Measurements from ENCODE around the gene FLNC. TPM values are rescaled to one million over a fixed set of nuclear protein-coding genes. Genes with fewer than 3 reads are reported as not detected.

Gene FLNC
- total RNA-seq, 2 experiments from 2014 or later: 0.14 to 0.16 TPM

DNA sequence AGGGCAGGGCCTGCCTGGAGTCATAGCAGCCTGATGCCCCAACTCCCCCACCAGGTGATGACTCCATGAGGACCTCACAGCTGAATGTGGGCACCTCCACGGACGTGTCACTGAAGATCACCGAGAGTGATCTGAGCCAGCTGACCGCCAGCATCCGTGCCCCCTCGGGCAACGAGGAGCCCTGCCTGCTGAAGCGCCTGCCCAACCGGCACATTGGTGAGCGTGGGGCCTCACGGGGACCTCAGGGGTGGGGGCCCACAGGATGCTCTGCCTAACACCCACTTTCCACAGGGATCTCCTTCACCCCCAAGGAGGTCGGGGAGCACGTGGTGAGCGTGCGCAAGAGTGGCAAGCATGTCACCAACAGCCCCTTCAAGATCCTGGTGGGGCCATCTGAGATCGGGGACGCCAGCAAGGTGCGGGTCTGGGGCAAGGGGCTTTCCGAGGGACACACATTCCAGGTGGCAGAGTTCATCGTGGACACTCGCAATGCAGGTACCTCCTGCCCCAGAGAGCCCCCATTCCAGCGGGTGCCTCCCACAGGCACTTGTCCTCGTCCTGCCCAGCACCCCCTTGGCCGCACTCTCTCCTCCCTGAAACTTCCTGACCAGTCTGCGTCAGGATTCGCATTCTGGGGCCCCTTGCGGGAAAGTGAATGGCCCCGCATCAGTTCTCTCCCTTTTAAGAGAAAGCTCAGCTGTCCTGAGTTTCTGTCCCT, 22.5 kb downstream of the FLNC start:
- intact Hi-C loops (cut with micrococcal nuclease): no loop called here
- ChIA-PET POLR2A (no interaction called here), CTCF (no interaction called here)
- Mint-ChIP-seq H3K36me3 (ENCODE audit: low read depth) (no peaks in the 10 kb centered on the region), H3K4me1 (ENCODE audit: low read depth) (no peaks in the 10 kb centered on the region), H3K27me3 (no peaks in the 10 kb centered on the region), H3K4me3 (no peak overlapping the region), H3K9me3 (no peaks in the 10 kb centered on the region), H3K27ac (no peak overlapping the region)
- no peak for DNase-seq
- TF ChIP-seq, protein P1, sequence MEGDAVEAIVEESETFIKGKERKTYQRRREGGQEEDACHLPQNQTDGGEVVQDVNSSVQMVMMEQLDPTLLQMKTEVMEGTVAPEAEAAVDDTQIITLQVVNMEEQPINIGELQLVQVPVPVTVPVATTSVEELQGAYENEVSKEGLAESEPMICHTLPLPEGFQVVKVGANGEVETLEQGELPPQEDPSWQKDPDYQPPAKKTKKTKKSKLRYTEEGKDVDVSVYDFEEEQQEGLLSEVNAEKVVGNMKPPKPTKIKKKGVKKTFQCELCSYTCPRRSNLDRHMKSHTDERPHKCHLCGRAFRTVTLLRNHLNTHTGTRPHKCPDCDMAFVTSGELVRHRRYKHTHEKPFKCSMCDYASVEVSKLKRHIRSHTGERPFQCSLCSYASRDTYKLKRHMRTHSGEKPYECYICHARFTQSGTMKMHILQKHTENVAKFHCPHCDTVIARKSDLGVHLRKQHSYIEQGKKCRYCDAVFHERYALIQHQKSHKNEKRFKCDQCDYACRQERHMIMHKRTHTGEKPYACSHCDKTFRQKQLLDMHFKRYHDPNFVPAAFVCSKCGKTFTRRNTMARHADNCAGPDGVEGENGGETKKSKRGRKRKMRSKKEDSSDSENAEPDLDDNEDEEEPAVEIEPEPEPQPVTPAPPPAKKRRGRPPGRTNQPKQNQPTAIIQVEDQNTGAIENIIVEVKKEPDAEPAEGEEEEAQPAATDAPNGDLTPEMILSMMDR (IDR thresholded peaks at IDR 0.05): no peak
- no peak for ATAC-seq

DNA sequence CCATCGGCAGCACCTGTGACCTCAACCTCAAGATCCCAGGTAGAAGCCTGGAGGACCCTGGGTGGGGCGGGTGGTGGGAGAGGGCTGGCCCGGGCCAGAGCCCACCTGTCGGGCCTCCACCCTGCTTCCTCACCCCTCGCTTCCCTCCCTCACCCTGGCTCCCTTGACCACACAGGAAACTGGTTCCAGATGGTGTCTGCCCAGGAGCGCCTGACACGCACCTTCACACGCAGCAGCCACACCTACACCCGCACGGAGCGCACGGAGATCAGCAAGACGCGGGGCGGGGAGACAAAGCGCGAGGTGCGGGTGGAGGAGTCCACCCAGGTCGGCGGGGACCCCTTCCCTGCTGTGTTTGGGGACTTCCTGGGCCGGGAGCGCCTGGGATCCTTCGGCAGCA, 23.6 kb downstream of the FLNC start:
- no peak overlapping the region for H3K4me3 Mint-ChIP-seq
- TF ChIP-seq, protein P1 (IDR thresholded peaks at IDR 0.05): no peak
- ATAC-seq: no peak
- no peaks in the 10 kb centered on the region for H3K9me3 Mint-ChIP-seq
- ChIA-PET CTCF (no interaction called here), POLR2A (no interaction called here)
- H3K27me3 Mint-ChIP-seq: no peaks in the 10 kb centered on the region
- no peaks in the 10 kb centered on the region for H3K36me3 Mint-ChIP-seq (ENCODE audit: low read depth)
- DNase-seq: no peak
- H3K27ac Mint-ChIP-seq: no peak overlapping the region
- no peaks in the 10 kb centered on the region for H3K4me1 Mint-ChIP-seq (ENCODE audit: low read depth)
- intact Hi-C loops (cut with micrococcal nuclease): no loop called here

DNA sequence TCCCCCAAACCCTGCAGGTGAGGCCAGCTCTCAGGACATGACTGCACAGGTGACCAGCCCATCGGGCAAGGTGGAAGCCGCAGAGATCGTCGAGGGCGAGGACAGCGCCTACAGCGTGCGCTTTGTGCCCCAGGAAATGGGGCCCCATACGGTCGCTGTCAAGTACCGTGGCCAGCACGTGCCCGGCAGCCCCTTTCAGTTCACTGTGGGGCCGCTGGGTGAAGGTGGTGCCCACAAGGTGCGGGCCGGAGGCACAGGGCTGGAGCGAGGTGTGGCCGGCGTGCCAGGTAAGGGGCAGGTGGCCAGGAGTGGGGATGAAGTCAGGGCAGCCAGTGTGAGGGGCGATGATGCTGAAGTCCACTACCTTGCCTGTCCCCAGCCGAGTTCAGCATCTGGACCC, 24.2 kb downstream of the FLNC start:
- Mint-ChIP-seq H3K4me3 (no peak overlapping the region), H3K9me3 (no peaks in the 10 kb centered on the region), H3K4me1 (ENCODE audit: low read depth) (no peaks in the 10 kb centered on the region), H3K36me3 (ENCODE audit: low read depth) (no peaks in the 10 kb centered on the region), H3K27ac (no peak overlapping the region), H3K27me3 (no peaks in the 10 kb centered on the region)
- CTCF ChIA-PET: no interaction called here
- TF ChIP-seq, protein P1 (IDR thresholded peaks at IDR 0.05): no peak
- ATAC-seq: no peak
- no peak for DNase-seq
- POLR2A ChIA-PET: no interaction called here
- intact Hi-C loops (cut with micrococcal nuclease): no loop called here

DNA sequence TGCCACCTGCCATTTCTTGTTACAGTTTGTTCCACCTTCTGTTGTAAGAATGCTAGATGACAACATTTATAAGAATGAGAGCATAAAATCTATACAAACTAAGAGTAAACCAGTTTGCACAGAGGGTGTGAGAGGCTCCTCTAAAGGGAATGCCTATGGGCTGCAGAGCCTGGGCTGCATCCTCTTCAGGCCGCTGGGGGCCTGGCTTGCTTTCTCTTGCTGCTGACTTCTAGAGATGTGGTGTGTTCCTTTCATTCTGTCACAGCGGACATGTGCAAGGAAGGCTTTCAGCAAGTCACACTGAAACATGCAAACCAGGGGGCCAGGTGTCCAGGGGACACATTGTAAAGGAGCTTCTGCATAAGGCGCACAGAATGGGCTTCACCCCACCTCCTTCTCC, 25.4 kb downstream of the FLNC start:
- H3K27ac Mint-ChIP-seq: no peak overlapping the region
- no peaks in the 10 kb centered on the region for H3K4me1 Mint-ChIP-seq (ENCODE audit: low read depth)
- no peak for DNase-seq
- no peaks in the 10 kb centered on the region for H3K9me3 Mint-ChIP-seq
- no peak overlapping the region for H3K4me3 Mint-ChIP-seq
- H3K27me3 Mint-ChIP-seq: no peaks in the 10 kb centered on the region
- no peak for ATAC-seq
- POLR2A ChIA-PET: no interaction called here
- no peaks in the 10 kb centered on the region for H3K36me3 Mint-ChIP-seq (ENCODE audit: low read depth)
- intact Hi-C loops (cut with micrococcal nuclease): no loop called here
- TF ChIP-seq, protein P1 (IDR thresholded peaks at IDR 0.05): no peak
- CTCF ChIA-PET: interaction anchor here (1.1 to 1.3 kb wide), 2 partner anchors 13 to 28 kb away, joined by 3 read pairs; no protein-coding TSS in a partner anchor

DNA sequence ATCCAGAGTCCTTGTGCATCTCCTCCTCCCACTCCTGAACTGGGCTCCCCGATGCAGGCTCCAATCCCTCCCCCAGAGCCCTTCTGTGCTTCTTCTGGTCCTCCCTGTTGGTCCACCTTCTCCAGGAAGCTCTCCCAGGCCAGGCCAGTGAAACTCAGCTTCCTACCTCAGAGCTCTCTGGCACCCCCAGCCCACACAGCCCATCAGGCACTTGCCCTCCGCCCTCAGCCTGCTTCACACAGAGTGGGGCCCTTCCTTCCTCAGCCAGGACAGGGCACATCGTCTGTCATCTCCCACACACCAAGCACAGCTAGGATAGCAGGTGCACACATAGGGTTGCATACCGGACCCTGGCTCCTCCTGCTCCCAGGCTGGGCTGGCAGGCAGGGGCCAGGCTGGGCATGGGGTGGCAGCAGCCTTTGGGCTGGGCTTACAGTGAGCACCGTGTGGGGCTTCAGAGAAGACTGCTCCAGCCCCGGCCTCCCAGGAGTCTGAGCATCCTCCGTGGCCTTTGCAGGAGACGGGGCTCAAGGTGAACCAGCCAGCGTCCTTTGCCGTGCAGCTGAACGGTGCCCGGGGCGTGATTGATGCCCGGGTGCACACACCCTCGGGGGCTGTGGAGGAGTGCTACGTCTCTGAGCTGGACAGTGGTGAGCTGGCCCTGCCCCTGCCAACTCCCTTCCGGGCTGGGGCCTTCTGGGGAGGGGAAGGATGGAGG, 26.0 kb downstream of the FLNC start:
- ChIA-PET CTCF (interaction anchor here (1.1 to 1.5 kb wide), 3 partner anchors 13 to 27 kb away, joined by 3 read pairs; no protein-coding TSS in a partner anchor), POLR2A (interaction anchor here (1.4 kb wide), 1 partner anchor 13 kb away, joined by 3 read pairs; no protein-coding TSS in a partner anchor)
- ATAC-seq (no peak), DNase-seq (no peak)
- TF ChIP-seq, protein P1 (IDR thresholded peaks at IDR 0.05): no peak
- Mint-ChIP-seq H3K36me3 (ENCODE audit: low read depth) (no peaks in the 10 kb centered on the region), H3K4me1 (ENCODE audit: low read depth) (no peaks in the 10 kb centered on the region), H3K9me3 (no peaks in the 10 kb centered on the region), H3K4me3 (no peak overlapping the region), H3K27ac (no peak overlapping the region), H3K27me3 (no peaks in the 10 kb centered on the region)
- intact Hi-C loops (cut with micrococcal nuclease): no loop called here
